KMS-11 (cell line): ENCODE results near the gene CELF1.

Source experiments
- H2AFZ ChIP-seq: fragments of 200-600 bp; sonication (generic); 2 replicates; pipeline ENCODE4 v1.6.1; 2016; ENCODE audit warnings: antibody characterized with exemption, mixed run types, low read depth
- H3K27ac ChIP-seq: fragments of 200-600 bp; sonication (generic); 2 replicates; pipeline ENCODE4 v1.6.1; 2016; ENCODE audit warnings: mild to moderate bottlenecking, mixed run types
- H3K27me3 ChIP-seq: fragments of 200-600 bp; sonication (generic); 2 replicates; pipeline ENCODE4 v1.6.1; 2017; ENCODE audit warnings: mild to moderate bottlenecking, low read depth, mixed run types, moderate library complexity; ENCODE audit not compliant: insufficient read depth
- H3K36me3 ChIP-seq: fragments of 200-600 bp; sonication (generic); 2 replicates; pipeline ENCODE4 v1.6.1; 2017; ENCODE audit warnings: mild to moderate bottlenecking, mixed run types; ENCODE audit not compliant: insufficient read depth
- H3K4me1 ChIP-seq: fragments of 200-600 bp; sonication (generic); 2 replicates; pipeline ENCODE4 v1.6.1; 2016; ENCODE audit warnings: mild to moderate bottlenecking, low read depth, mixed run types; ENCODE audit not compliant: poor library complexity, severe bottlenecking
- H3K4me2 ChIP-seq: fragments of 200-600 bp; sonication (generic); 2 replicates; pipeline ENCODE4 v1.7.0; 2016; ENCODE audit warnings: mild to moderate bottlenecking, mixed run types
- H3K4me3 ChIP-seq: fragments of 200-600 bp; sonication (generic); IDR thresholded peaks from 2 replicates; pipeline ENCODE4 v1.6.1; 2017; ENCODE audit warnings: low read depth, low read length, mixed read lengths; ENCODE audit not compliant: insufficient read depth
- H3K79me2 ChIP-seq: fragments of 200-600 bp; sonication (generic); 2 replicates; pipeline ENCODE4 v1.6.1; 2016; ENCODE audit warnings: low read depth, mixed run types; ENCODE audit not compliant: insufficient read depth
- H3K9ac ChIP-seq: fragments of 200-600 bp; sonication (generic); 2 replicates; pipeline ENCODE4 v1.6.1; 2016; ENCODE audit warnings: mild to moderate bottlenecking, mixed run types
- H4K20me1 ChIP-seq: fragments of 200-600 bp; sonication (generic); 2 replicates; pipeline ENCODE4 v1.6.1; 2016; ENCODE audit warnings: mild to moderate bottlenecking, mixed run types; ENCODE audit not compliant: insufficient read depth
- CTCF ChIP-seq: fragments of 200-600 bp; sonication (generic); conservative IDR thresholded peaks from 2 replicates; pipeline ENCODE4 v1.6.1; 2017; ENCODE audit warnings: low read depth, mild to moderate bottlenecking, antibody characterized with exemption, low read length, moderate library complexity, mixed read lengths

Gene CELF1

GRCh38 chr11:47500121-47500520, 52.8 kb downstream of the CELF1 start:
- peaks cover 14% of the 10 kb centered on the region for H4K20me1 ChIP-seq
- peak overlapping the region; percentile 52; the same call in 1 of the 2 replicates for H3K4me2 ChIP-seq
- no peak overlapping the region for H3K4me3 ChIP-seq

GRCh38 chr11:47499614-47500013, 53.3 kb downstream of the CELF1 start:
- H3K4me2 ChIP-seq = peak overlapping the region; percentile 52; the same call in 1 of the 2 replicates
- no peak overlapping the region for H3K9ac ChIP-seq
- H3K27me3 ChIP-seq = no peaks in the 10 kb centered on the region
- TF ChIP-seq CTCF = no peak
- no peak overlapping the region for H2AFZ ChIP-seq
- H3K36me3 ChIP-seq = no peaks in the 10 kb centered on the region
- H3K27ac ChIP-seq = peak overlapping the region; percentile 53; the same call in 1 of the 2 replicates
- H3K4me3 ChIP-seq = no peak overlapping the region
- H3K4me1 ChIP-seq = peaks cover 94% of the 10 kb centered on the region
- peaks cover 11% of the 10 kb centered on the region for H4K20me1 ChIP-seq
- H3K79me2 ChIP-seq = peaks cover 93% of the 10 kb centered on the region

More at GRCh38 chr11:47500121-47500520, 52.8 kb downstream of the CELF1 start:
- Histone ChIP-seq H3K27me3 (no peaks in the 10 kb centered on the region), H3K9ac (no peak overlapping the region), H3K27ac (peak overlapping the region; percentile 53; the same call in 1 of the 2 replicates), H3K36me3 (no peaks in the 10 kb centered on the region), H2AFZ (no peak overlapping the region), H3K79me2 (peaks cover 93% of the 10 kb centered on the region), H3K4me1 (peaks cover 93% of the 10 kb centered on the region)
- no peak for TF ChIP-seq CTCF

GRCh38 chr11:47499161-47499560, 53.8 kb downstream of the CELF1 start:
- H2AFZ ChIP-seq = no peak overlapping the region
- H3K9ac ChIP-seq = no peak overlapping the region
- no peaks in the 10 kb centered on the region for H3K36me3 ChIP-seq
- TF ChIP-seq CTCF = no peak
- H3K4me2 ChIP-seq = peak overlapping the region; percentile 52; the same call in 1 of the 2 replicates
- peaks cover 92% of the 10 kb centered on the region for H3K79me2 ChIP-seq
- H3K4me1 ChIP-seq = peaks cover 98% of the 10 kb centered on the region
- peaks cover 11% of the 10 kb centered on the region for H4K20me1 ChIP-seq
- H3K27ac ChIP-seq = peak overlapping the region; percentile 53; the same call in 1 of the 2 replicates
- H3K27me3 ChIP-seq = no peaks in the 10 kb centered on the region
- H3K4me3 ChIP-seq = no peak overlapping the region

GRCh38 chr11:47498584-47499152, 54.3 kb downstream of the CELF1 start:
- Histone ChIP-seq H3K27me3 (no peaks in the 10 kb centered on the region), H2AFZ (no peak overlapping the region), H3K36me3 (no peaks in the 10 kb centered on the region), H3K79me2 (peaks cover 87% of the 10 kb centered on the region), H4K20me1 (peaks cover 11% of the 10 kb centered on the region), H3K27ac (peak overlapping the region; percentile 53; the same call in 1 of the 2 replicates), H3K4me1 (peaks cover 95% of the 10 kb centered on the region), H3K4me3 (no peak overlapping the region), H3K9ac (no peak overlapping the region), H3K4me2 (peak overlapping the region; percentile 52; the same call in 1 of the 2 replicates)
- no peak for TF ChIP-seq CTCF
